HEK293 (cell line): ENCODE data around the gene LRRC8D.

Experiments used
- CTCF ChIA-PET: fragments of 350-600 bp; formaldehyde crosslinking; extraction: SDS; loops from one replicate; lab custom pipeline; 2021; ENCODE audit warnings: antibody characterized with exemption; lab: Yijun Ruan, JAX
- POLR2A ChIA-PET: fragments of 300-600 bp; formaldehyde crosslinking; extraction: SDS; loops from one replicate; lab custom pipeline; 2020; ENCODE audit warnings: antibody characterized with exemption, inconsistent platforms; lab: Yijun Ruan, JAX
- H3K27ac ChIP-seq: fragments of 200-500 bp; sonication (Bioruptor generic); 2 replicates; pipeline ENCODE4 v1.5.1; 2014; ENCODE audit warnings: low read depth, low read length, control low read depth, inconsistent platforms; ENCODE audit errors: extremely low read depth
- H3K36me3 ChIP-seq, 2 experiments: fragments of 200-500 bp in 1 of 2; sonication (Bioruptor generic) in 1 of 2; 1 replicate in 1 of 2; 2 replicates in 1 of 2; pipeline ENCODE4 v1.5.1; 2014 to 2017; ENCODE audit warnings: inconsistent platforms in 2 of 2, low read length in 2 of 2; ENCODE audit not compliant: control insufficient read depth in 2 of 2, insufficient read depth in 1 of 2
- H3K4me1 ChIP-seq: fragments of 200-500 bp; sonication (Bioruptor generic); 2 replicates; pipeline ENCODE4 v1.5.1; 2014; ENCODE audit warnings: mild to moderate bottlenecking, low read length, inconsistent platforms; ENCODE audit not compliant: control insufficient read depth, insufficient read depth
- H3K4me3 ChIP-seq: 2 replicates; pipeline ENCODE4 v1.5.1; 2011; ENCODE audit warnings: low read depth, mild to moderate bottlenecking, control low read depth, low read length, moderate library complexity
- H3K9me3 ChIP-seq: fragments of 200-500 bp; sonication (Bioruptor generic); 2 replicates; pipeline ENCODE4 v1.5.1; 2014; ENCODE audit warnings: low read depth, low read length, inconsistent platforms; ENCODE audit not compliant: control insufficient read depth, insufficient read depth
- BCL11A ChIP-seq: fragments of 450-650 bp; formaldehyde crosslinking; IDR thresholded peaks from 2 replicates; pipeline ENCODE4 v1.5.1; 2016; ENCODE audit warnings: low read depth, missing biosample characterization, missing genetic modification characterization
- SCRT2 ChIP-seq: fragments of 450-650 bp; formaldehyde crosslinking; IDR thresholded peaks from 2 replicates; pipeline ENCODE4 v1.5.1; 2016; ENCODE audit warnings: missing biosample characterization, missing genetic modification characterization
- ZNF10 ChIP-seq: fragments of 450-650 bp; formaldehyde crosslinking; IDR thresholded peaks from 2 replicates; pipeline ENCODE4 v1.5.1; 2017; ENCODE audit warnings: missing biosample characterization, missing genetic modification characterization
- ZNF266 ChIP-seq: fragments of 450-650 bp; formaldehyde crosslinking; IDR thresholded peaks from 2 replicates; pipeline ENCODE4 v1.5.1; 2016; ENCODE audit warnings: missing biosample characterization, missing genetic modification characterization, low read depth
- ZNF473 ChIP-seq: fragments of 450-650 bp; formaldehyde crosslinking; IDR thresholded peaks from 2 replicates; pipeline ENCODE4 v1.5.1; 2017; ENCODE audit warnings: missing biosample characterization, missing genetic modification characterization
- ZNF558 ChIP-seq: fragments of 450-650 bp; formaldehyde crosslinking; IDR thresholded peaks from 2 replicates; pipeline ENCODE4 v1.5.1; 2016; ENCODE audit warnings: missing biosample characterization, missing genetic modification characterization
- ZXDB ChIP-seq: fragments of 450-650 bp; formaldehyde crosslinking; IDR thresholded peaks from 2 replicates; pipeline ENCODE4 v1.5.1; 2016; ENCODE audit warnings: missing biosample characterization, missing genetic modification characterization
- TF ChIP-seq, protein P1 (sequence below): fragments of 450-650 bp; formaldehyde crosslinking; IDR thresholded peaks from 2 replicates; pipeline ENCODE4 v1.5.1; 2016; ENCODE audit warnings: missing biosample characterization, missing genetic modification characterization
- TF ChIP-seq, protein P2 (sequence below): fragments of 450-650 bp; formaldehyde crosslinking; IDR thresholded peaks from 2 replicates; pipeline ENCODE4 v1.5.1; 2017; ENCODE audit warnings: missing biosample characterization, missing genetic modification characterization

LRRC8D gene

DNA sequence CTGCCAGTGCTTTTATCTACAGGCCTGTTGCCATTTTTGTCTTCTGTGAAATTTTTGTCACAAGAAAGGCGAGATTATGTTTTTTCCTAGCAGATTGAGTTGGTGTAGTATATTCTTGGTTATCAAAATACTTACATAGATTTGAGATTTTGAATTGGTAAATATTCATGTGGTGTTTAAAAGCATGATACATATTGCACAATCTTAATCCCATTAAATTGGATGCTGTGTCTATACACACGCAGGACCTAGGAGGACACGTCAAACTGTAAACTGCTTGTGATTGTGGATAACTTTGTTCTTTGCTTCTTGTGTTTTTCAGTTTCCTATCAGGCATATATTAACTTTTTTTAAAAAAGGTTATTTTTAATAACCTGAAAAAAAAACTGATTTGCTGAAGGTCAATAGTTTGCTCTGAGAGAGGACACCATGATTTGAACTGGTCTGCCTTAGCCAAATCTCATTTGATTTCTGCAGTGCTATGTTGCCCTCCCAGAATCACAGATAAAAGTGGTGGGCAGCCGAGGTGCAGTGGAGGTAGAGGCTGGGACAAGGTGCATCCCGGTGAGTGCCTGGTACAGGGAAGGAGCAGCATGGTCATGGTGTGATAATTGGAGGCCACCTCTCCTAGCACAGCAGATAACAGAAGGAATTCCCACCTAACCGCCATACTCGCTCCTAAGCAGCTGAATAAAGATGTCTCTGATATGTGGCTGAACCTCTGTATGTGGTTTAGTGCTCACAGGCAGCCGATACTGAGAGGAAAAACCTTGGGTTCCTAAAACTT is 76.7 kb downstream of the LRRC8D start:
- CTCF ChIA-PET: no interaction called here
- no peaks in the 10 kb centered on the region for H3K36me3 ChIP-seq

DNA sequence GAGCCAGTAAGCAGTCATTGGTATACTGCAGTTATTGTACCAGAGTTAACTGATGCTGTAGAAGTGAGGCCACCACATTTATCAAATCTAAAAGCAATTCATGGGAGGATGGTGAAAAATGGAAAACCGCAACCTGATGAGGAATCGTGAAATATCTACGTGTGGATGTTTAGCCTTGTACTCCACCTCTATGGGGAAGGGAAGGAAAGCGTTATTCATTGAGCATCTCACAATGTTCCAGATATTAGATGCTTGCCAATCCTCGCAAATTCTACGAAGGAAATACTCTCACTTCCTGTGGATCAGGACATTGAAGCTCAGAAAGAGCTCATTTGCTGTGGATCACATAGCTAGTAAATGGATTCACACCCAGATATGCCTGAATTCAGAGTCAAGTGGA is 77.3 kb downstream of the LRRC8D start:
- TF ChIP-seq ZNF10 (tag by site-specific recombination): peak; percentile 91
- TF ChIP-seq ZNF473: no peak
- TF ChIP-seq, all 188 proteins: peak for 1
- no peak overlapping the region for H3K4me3 ChIP-seq
- no peak overlapping the region for H3K27ac ChIP-seq
- peaks cover 5% of the 10 kb centered on the region; the same call in 1 of the 2 replicates for H3K4me1 ChIP-seq
- H3K9me3 ChIP-seq: no peaks in the 10 kb centered on the region
- CTCF ChIA-PET: no interaction called here
- H3K36me3 ChIP-seq: no peaks in the 10 kb centered on the region
- POLR2A ChIA-PET: no interaction called here

More for the DNA sequence above, 76.7 kb downstream of the LRRC8D start:
- POLR2A ChIA-PET: no interaction called here
- TF ChIP-seq ZNF558 (tag by site-specific recombination) (no peak), BCL11A (tag by site-specific recombination) (no peak), ZNF266 (tag by site-specific recombination) (peak; percentile 18; the same call in 1 of the 2 replicates)
- peaks cover 5% of the 10 kb centered on the region; the same call in 1 of the 2 replicates for H3K4me1 ChIP-seq
- H3K4me3 ChIP-seq: no peak overlapping the region
- H3K27ac ChIP-seq: no peak overlapping the region
- no peaks in the 10 kb centered on the region for H3K9me3 ChIP-seq

- POLR2A ChIA-PET: no interaction called here
- CTCF ChIA-PET: no interaction called here
- Histone ChIP-seq H3K36me3 (no peaks in the 10 kb centered on the region), H3K4me1 (peaks cover 5% of the 10 kb centered on the region; the same call in 1 of the 2 replicates), H3K27ac (no peak overlapping the region), H3K9me3 (no peaks in the 10 kb centered on the region), H3K4me3 (no peak overlapping the region)
- TF ChIP-seq ZXDB (tag by site-specific recombination): no peak
- TF ChIP-seq, protein P1, sequence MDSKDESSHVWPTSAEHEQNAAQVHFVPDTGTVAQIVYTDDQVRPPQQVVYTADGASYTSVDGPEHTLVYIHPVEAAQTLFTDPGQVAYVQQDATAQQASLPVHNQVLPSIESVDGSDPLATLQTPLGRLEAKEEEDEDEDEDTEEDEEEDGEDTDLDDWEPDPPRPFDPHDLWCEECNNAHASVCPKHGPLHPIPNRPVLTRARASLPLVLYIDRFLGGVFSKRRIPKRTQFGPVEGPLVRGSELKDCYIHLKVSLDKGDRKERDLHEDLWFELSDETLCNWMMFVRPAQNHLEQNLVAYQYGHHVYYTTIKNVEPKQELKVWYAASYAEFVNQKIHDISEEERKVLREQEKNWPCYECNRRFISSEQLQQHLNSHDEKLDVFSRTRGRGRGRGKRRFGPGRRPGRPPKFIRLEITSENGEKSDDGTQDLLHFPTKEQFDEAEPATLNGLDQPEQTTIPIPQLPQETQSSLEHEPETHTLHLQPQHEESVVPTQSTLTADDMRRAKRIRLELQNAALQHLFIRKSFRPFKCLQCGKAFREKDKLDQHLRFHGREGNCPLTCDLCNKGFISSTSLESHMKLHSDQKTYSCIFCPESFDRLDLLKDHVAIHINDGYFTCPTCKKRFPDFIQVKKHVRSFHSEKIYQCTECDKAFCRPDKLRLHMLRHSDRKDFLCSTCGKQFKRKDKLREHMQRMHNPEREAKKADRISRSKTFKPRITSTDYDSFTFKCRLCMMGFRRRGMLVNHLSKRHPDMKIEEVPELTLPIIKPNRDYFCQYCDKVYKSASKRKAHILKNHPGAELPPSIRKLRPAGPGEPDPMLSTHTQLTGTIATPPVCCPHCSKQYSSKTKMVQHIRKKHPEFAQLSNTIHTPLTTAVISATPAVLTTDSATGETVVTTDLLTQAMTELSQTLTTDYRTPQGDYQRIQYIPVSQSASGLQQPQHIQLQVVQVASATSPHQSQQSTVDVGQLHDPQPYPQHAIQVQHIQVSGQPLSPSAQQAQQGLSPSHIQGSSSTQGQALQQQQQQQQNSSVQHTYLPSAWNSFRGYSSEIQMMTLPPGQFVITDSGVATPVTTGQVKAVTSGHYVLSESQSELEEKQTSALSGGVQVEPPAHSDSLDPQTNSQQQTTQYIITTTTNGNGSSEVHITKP: 0 out of 2 replicates have a peak, but pooled peaks have one; percentile 16
- TF ChIP-seq, all 188 proteins: peak for 1
Observed at GRCh38 chr1:89898695-89899470, 78.1 kb downstream of the LRRC8D start.

DNA sequence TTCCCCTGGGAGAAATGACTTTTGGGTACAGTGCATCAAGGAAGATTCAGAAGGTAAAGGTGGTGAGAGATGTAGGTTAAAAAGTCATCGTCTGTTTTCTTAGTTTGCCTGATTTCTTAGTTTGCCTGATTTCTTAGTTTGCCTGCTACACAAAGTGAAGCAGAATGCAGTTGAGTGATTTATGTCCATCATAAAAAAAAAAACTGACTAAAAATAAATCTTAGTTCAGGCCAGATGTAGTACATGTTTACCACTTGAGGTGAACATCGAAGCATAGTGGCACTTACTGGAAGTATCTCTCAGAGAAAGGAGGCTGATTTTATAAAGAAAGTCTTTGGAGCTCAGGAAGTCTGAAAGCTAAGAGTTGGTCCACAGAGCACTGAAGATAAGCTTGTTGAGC is 79.5 kb downstream of the LRRC8D start:
- Histone ChIP-seq H3K4me1 (peaks cover 5% of the 10 kb centered on the region; the same call in 1 of the 2 replicates), H3K36me3 (no peaks in the 10 kb centered on the region), H3K27ac (no peak overlapping the region), H3K4me3 (no peak overlapping the region), H3K9me3 (no peaks in the 10 kb centered on the region)
- TF ChIP-seq, protein P2, sequence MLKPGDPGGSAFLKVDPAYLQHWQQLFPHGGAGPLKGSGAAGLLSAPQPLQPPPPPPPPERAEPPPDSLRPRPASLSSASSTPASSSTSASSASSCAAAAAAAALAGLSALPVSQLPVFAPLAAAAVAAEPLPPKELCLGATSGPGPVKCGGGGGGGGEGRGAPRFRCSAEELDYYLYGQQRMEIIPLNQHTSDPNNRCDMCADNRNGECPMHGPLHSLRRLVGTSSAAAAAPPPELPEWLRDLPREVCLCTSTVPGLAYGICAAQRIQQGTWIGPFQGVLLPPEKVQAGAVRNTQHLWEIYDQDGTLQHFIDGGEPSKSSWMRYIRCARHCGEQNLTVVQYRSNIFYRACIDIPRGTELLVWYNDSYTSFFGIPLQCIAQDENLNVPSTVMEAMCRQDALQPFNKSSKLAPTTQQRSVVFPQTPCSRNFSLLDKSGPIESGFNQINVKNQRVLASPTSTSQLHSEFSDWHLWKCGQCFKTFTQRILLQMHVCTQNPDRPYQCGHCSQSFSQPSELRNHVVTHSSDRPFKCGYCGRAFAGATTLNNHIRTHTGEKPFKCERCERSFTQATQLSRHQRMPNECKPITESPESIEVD (tag by site-specific recombination): 0 out of 2 replicates have a peak, but pooled peaks have one; percentile 20
- TF ChIP-seq SCRT2 (tag by site-specific recombination): no peak
- ChIA-PET POLR2A (no interaction called here), CTCF (no interaction called here)
